Fibroblast of skin of right quadriceps (primary cell): ENCODE data around the gene TANGO2.

Experiments
- DNase-seq: peaks from one replicate; pipeline ENCODE4 v3.0.0-alpha.2; 2013

The TANGO2 gene

GRCh38 chr22:19983741-19984140, 37.2 kb upstream of the TANGO2 start:
- DNase-seq = no peak

- peak; percentile 61 for DNase-seq
Measured at GRCh38 chr22:19984201-19984753, 36.6 kb upstream of the TANGO2 start.

GRCh38 chr22:19984851-19985811, 35.8 kb upstream of the TANGO2 start:
- DNase-seq = no peak

- no peak for DNase-seq
Measured at GRCh38 chr22:19986011-19986409, 34.9 kb upstream of the TANGO2 start.

- peak; percentile 63 for DNase-seq
Measured at GRCh38 chr22:19986410-19987341, 34.2 kb upstream of the TANGO2 start.

GRCh38 chr22:19987394-19988306, 33.3 kb upstream of the TANGO2 start:
- no peak for DNase-seq

- no peak for DNase-seq
Measured at GRCh38 chr22:19988331-19988808, 32.5 kb upstream of the TANGO2 start.

GRCh38 chr22:19988965-19989724, 31.8 kb upstream of the TANGO2 start:
- no peak for DNase-seq

- no peak for DNase-seq
Measured at GRCh38 chr22:19989725-19990067, 31.2 kb upstream of the TANGO2 start.

- no peak for DNase-seq
Measured at GRCh38 chr22:19990188-19990587, 30.7 kb upstream of the TANGO2 start.

GRCh38 chr22:19990609-19991394, 30.1 kb upstream of the TANGO2 start:
- no peak for DNase-seq

GRCh38 chr22:19991395-19991644, 29.6 kb upstream of the TANGO2 start:
- no peak for DNase-seq

GRCh38 chr22:19991645-19992451, 29.1 kb upstream of the TANGO2 start:
- no peak for DNase-seq

- no peak for DNase-seq
Measured at GRCh38 chr22:19992481-19992911, 28.4 kb upstream of the TANGO2 start.

GRCh38 chr22:19992921-19993355, 28.0 kb upstream of the TANGO2 start:
- no peak for DNase-seq

GRCh38 chr22:19993926-19994325, 27.0 kb upstream of the TANGO2 start:
- DNase-seq = no peak

GRCh38 chr22:19994851-19995610, 25.9 kb upstream of the TANGO2 start:
- DNase-seq = no peak

- no peak for DNase-seq
Measured at GRCh38 chr22:19995611-19996339, 25.1 kb upstream of the TANGO2 start.
